Heart left ventricle (tissue), 16 donors: Measurements from ENCODE around the gene WDPCP. TPM values are rescaled to one million over a fixed set of nuclear protein-coding genes. Genes with fewer than 3 reads are reported as not detected.

Experiments used
- ATAC-seq, 4 donors: fragments of 200-7000 bp; cut with Tn5 transposase; one replicate each; pipeline ENCODE4 v1.9.1; 2020 to 2022; ENCODE audit warnings: moderate library complexity in 4 of 4, mild to moderate bottlenecking in 3 of 4, moderate number of reproducible peaks in 1 of 4
- DNase-seq, 5 donors: peaks; one replicate each; pipeline ENCODE4 v3.0.0-alpha.2; 2020
- H3K27ac ChIP-seq, 12 donors: fragments of 200-600 bp; sonication (generic) in 4 of 12; one replicate each; pipeline versions ENCODE4 v1.5.0 to v1.8.0; 2016 to 2022; ENCODE audit warnings: mild to moderate bottlenecking in 2 of 12
- H3K27me3 ChIP-seq, 9 donors: fragments of 200-600 bp; sonication (generic) in 2 of 9; one replicate each; pipeline versions ENCODE4 v1.5.1 to v1.8.0; 2016 to 2022; ENCODE audit warnings: mild to moderate bottlenecking in 3 of 9
- H3K36me3 ChIP-seq, 9 donors: fragments of 200-600 bp; sonication (generic) in 2 of 9; one replicate each; pipeline versions ENCODE4 v1.5.0 to v1.8.0; 2018 to 2022; ENCODE audit warnings: mild to moderate bottlenecking in 2 of 9
- H3K4me1 ChIP-seq, 12 donors: fragments of 200-600 bp; sonication (generic) in 4 of 12; one replicate each; pipeline versions ENCODE4 v1.5.0 to v1.8.0; 2016 to 2022; ENCODE audit warnings: mild to moderate bottlenecking in 3 of 12
- H3K4me3 ChIP-seq, 12 donors: fragments of 200-600 bp; sonication (generic) in 4 of 12; one replicate each; pipeline versions ENCODE4 v1.5.0 to v1.8.0; 2017 to 2022; ENCODE audit warnings: mild to moderate bottlenecking in 9 of 12, moderate library complexity in 4 of 12
- H3K9me3 ChIP-seq, 12 donors: fragments of 200-600 bp; sonication (generic) in 4 of 12; one replicate each; pipeline versions ENCODE4 v1.5.0 to v1.8.0; 2016 to 2022; ENCODE audit warnings: mild to moderate bottlenecking in 1 of 12
- CTCF ChIP-seq, 12 donors: fragments of 200-600 bp; sonication (generic) in 4 of 12; IDR thresholded peaks; one replicate each; pipeline versions ENCODE4 v1.5.0 to v1.8.0; 2018 to 2022; ENCODE audit warnings: antibody characterized with exemption in 12 of 12, mild to moderate bottlenecking in 5 of 12
- POLR2A ChIP-seq, 2 donors: fragments of 450-650 bp; IDR thresholded peaks; one replicate each; pipeline ENCODE4 v1.6.1; 2017; ENCODE audit warnings: antibody characterized with exemption in 2 of 2, mild to moderate bottlenecking in 2 of 2, moderate library complexity in 2 of 2
- WGBS, 4 donors: extraction: QIAGEN DNeasy Blood & Tissue Kit in 2 of 4; methylation state at CpG; one replicate each; pipeline versions ENCODE4 v1.1.5 to v1.1.7; 2013 to 2018; 5-methylcytosine and 5-hydroxymethylcytosine counted together
- intact Hi-C, 10 donors: fragments of 100-400 bp; cut with DNase I; formaldehyde crosslinking; loops; one replicate each; pipeline versions ENCODE4 v1.11.1 to v1.14.2; 2022
- polyA plus RNA-seq, 2 donors: library from polyadenylated mRNA; stranded (reverse); fragments of 200-250 nt; gene quantifications; one replicate each; pipeline ENCODE4 v1.2.3, GENCODE V29; 2013
- total RNA-seq, 9 donors: library from RNA; depleted of rRNA in 2 of 9; stranded (reverse); fragments of >200 nt in 2 of 9; fragmentation: NEBNext Ultra II Directional in 3 of 9; extraction: Animal tissue kit (Norgen Biotek cat#: 25700) in 3 of 9; gene quantifications; one replicate each; pipeline versions ENCODE4 v1.1.0 to v1.2.4, GENCODE V29; 2016 to 2023
- donor health status: ischemic (EF 13 %, LVEDD 7.1; RV severe dilation, severe dysfunction).
- donor health status: healthy with polysubstance abuse.
- donor health status: DM: no; HTN: yes; CAD: no.
- donor health status: DM: no; HTN: no; CAD: no.
- donor health status: ischemic (EF 25% LVEDD 6.9; RV normal size, moderate dysfunction).
- donor health status: ischemic (EF 25% LVEDD 5.7; RV mildly dilated, moderate dysfunction).
- donor health status: healthy.
- donor health status: DM: yes; HTN: yes; CAD: no.
- donor health status: ischemic (EF 35%, LVEDD 5.7; RV mildly dilated, moderate dysfunction).
- donor health status: nonischemic (EF 11% LVEDD 7.7; RV severe dilation, severe dysfunction).
- donor health status: DM: yes; HTN: yes; CAD: no.
- donor health status: PGD.
- donor health status: ischemic (EF 29% LVEDD 5.4; RV normal size, mild dysfunction).
- donor health status: nonischemic (EF 23%, LVEDD 6.1; RV moderate dilation, normal function).

The WDPCP gene
- total and polyA plus RNA-seq, 11 donors = 3.2 to 32.2 (median 16.5) TPM

- no peaks in the 10 kb centered on the region for H3K36me3 ChIP-seq
- intact Hi-C loops = no loop called here
- no peak for ATAC-seq
- no peaks in the 10 kb centered on the region for H3K27me3 ChIP-seq
- no peak for DNase-seq
- H3K4me3 ChIP-seq = no peak overlapping the region
- no peaks in the 10 kb centered on the region for H3K4me1 ChIP-seq
- peaks cover 0 to 2% (median 0%) of the 10 kb centered on the region in 12 donors for H3K9me3 ChIP-seq
- H3K27ac ChIP-seq = no peak overlapping the region
- no peak for TF ChIP-seq POLR2A (IDR thresholded peaks at IDR 0.05)
- no peak for TF ChIP-seq CTCF (IDR thresholded peaks at IDR 0.05)
Measured at GRCh38 chr2:63194175-63194574, 394.1 kb downstream of the WDPCP start.

- Histone ChIP-seq H3K27me3 (no peaks in the 10 kb centered on the region), H3K36me3 (no peaks in the 10 kb centered on the region), H3K4me1 (no peaks in the 10 kb centered on the region), H3K27ac (no peak overlapping the region), H3K4me3 (no peak overlapping the region), H3K9me3 (peaks cover 0 to 12% (median 0%) of the 10 kb centered on the region in 12 donors)
- no peak for DNase-seq
- no peak for TF ChIP-seq POLR2A (IDR thresholded peaks at IDR 0.05)
- no peak for TF ChIP-seq CTCF (IDR thresholded peaks at IDR 0.05)
- 91 to 92% (median 91%) methylated on average over 2 of the region's 2 CpGs for WGBS, 4 donors
- no peak for ATAC-seq
- intact Hi-C loops = no loop called here
Measured at GRCh38 chr2:63192889-63193774, 395.1 kb downstream of the WDPCP start.

- Histone ChIP-seq H3K4me1 (no peaks in the 10 kb centered on the region), H3K27ac (no peak overlapping the region), H3K4me3 (no peak overlapping the region), H3K9me3 (peaks cover 0 to 19% (median 1%) of the 10 kb centered on the region in 12 donors), H3K27me3 (no peaks in the 10 kb centered on the region), H3K36me3 (no peaks in the 10 kb centered on the region)
- ATAC-seq = no peak
- no peak for DNase-seq
- TF ChIP-seq POLR2A (IDR thresholded peaks at IDR 0.05) (no peak), CTCF (IDR thresholded peaks at IDR 0.05) (no peak)
- intact Hi-C loops = no loop called here
Measured at GRCh38 chr2:63192169-63192888, 395.9 kb downstream of the WDPCP start.

- no peak overlapping the region for H3K4me3 ChIP-seq
- DNase-seq (no peak), ATAC-seq (no peak)
- intact Hi-C loops = no loop called here
- no peaks in the 10 kb centered on the region for H3K36me3 ChIP-seq
- H3K27me3 ChIP-seq = no peaks in the 10 kb centered on the region
- TF ChIP-seq POLR2A (IDR thresholded peaks at IDR 0.05) = no peak
- peak in 8 of 12 donors; percentile 11 to 43 (median 26) for TF ChIP-seq CTCF (IDR thresholded peaks at IDR 0.05)
- 22 to 34% (median 25%) methylated on average over 4 of the region's 4 CpGs for WGBS, 4 donors
- H3K27ac ChIP-seq = no peak overlapping the region
- no peaks in the 10 kb centered on the region for H3K4me1 ChIP-seq
- H3K9me3 ChIP-seq = peaks cover 0 to 19% (median 3%) of the 10 kb centered on the region in 12 donors
Measured at GRCh38 chr2:63189026-63189425, 399.3 kb downstream of the WDPCP start.
